HG03457 (cell line): ENCODE measurements around the gene TRA2B.
"Not testable (repeated sequence)": the region's sequence is repeated elsewhere in the genome, so short reads cannot be mapped to it uniquely, and the experiment has no call there.

Experiments used
- ATAC-seq: cut with Tn5 transposase; IDR thresholded peaks from one replicate; pipeline ENCODE4 v1.9.1; 2021; ENCODE audit warnings: moderate number of reproducible peaks; ENCODE audit not compliant: unreplicated experiment

The TRA2B gene

GRCh38 chr3:185928496-185928895, 9.3 kb downstream of the TRA2B start:
- ATAC-seq = no peak

GRCh38 chr3:185927501-185928200, 10.2 kb downstream of the TRA2B start:
- no peak for ATAC-seq

GRCh38 chr3:185926445-185926844, 11.4 kb downstream of the TRA2B start:
- no peak for ATAC-seq

- ATAC-seq = no peak
Observed at GRCh38 chr3:185925353-185925752, 12.5 kb downstream of the TRA2B start.

- ATAC-seq = no peak
Observed at GRCh38 chr3:185924375-185924774, 13.4 kb downstream of the TRA2B start.

- ATAC-seq = no peak
Observed at GRCh38 chr3:185920184-185920583, 17.6 kb downstream of the TRA2B start.

GRCh38 chr3:185916042-185916833, 21.6 kb downstream of the TRA2B start:
- no peak for ATAC-seq

GRCh38 chr3:185915642-185916041, 22.2 kb downstream of the TRA2B start:
- ATAC-seq = no peak

- ATAC-seq = no peak
Observed at GRCh38 chr3:185914911-185915629, 22.7 kb downstream of the TRA2B start.

GRCh38 chr3:185912929-185913901, 24.6 kb downstream of the TRA2B start:
- no peak for ATAC-seq

GRCh38 chr3:185912512-185912911, 25.3 kb downstream of the TRA2B start:
- no peak for ATAC-seq

- not testable (repeated sequence) for ATAC-seq
Observed at GRCh38 chr3:185911076-185911448, 26.8 kb downstream of the TRA2B start.

GRCh38 chr3:185910322-185911075, 27.3 kb downstream of the TRA2B start:
- not testable (repeated sequence) for ATAC-seq

GRCh38 chr3:185909913-185910312, 27.9 kb downstream of the TRA2B start:
- ATAC-seq = not testable (repeated sequence)

GRCh38 chr3:185900228-185900627, 37.6 kb downstream of the TRA2B start:
- ATAC-seq = no peak

GRCh38 chr3:185896636-185897035, 41.2 kb downstream of the TRA2B start:
- no peak for ATAC-seq

GRCh38 chr3:185887066-185887465, 50.7 kb downstream of the TRA2B start:
- no peak for ATAC-seq

- no peak for ATAC-seq
Observed at GRCh38 chr3:185884641-185885040, 53.2 kb downstream of the TRA2B start.

GRCh38 chr3:185881926-185882325, 55.9 kb downstream of the TRA2B start:
- ATAC-seq = no peak

- no peak for ATAC-seq
Observed at GRCh38 chr3:185880600-185880999, 57.2 kb downstream of the TRA2B start.
